Neural cell (in vitro differentiated cells): Measurements from ENCODE around the gene IGFBP7. TPM values are rescaled to one million over a fixed set of nuclear protein-coding genes. Genes with fewer than 3 reads are reported as not detected.

Experiments
- H2AFZ ChIP-seq: fragments of 200-600, 300-800 bp; sonication (generic), shearing (Covaris generic); 2 replicates; pipeline ENCODE4 v1.6.0; 2014; ENCODE audit warnings: low read depth, mild to moderate bottlenecking, antibody characterized with exemption, low read length, moderate library complexity
- H3F3A ChIP-seq: fragments of 200-600 bp; shearing (Covaris generic); 2 replicates; pipeline ENCODE4 v1.6.1; 2016; ENCODE audit warnings: mild to moderate bottlenecking, moderate library complexity, mixed read lengths, antibody characterized with exemption, low read length; ENCODE audit not compliant: insufficient read depth, poor library complexity, severe bottlenecking
- H3K27ac ChIP-seq: fragments of 200-600, 300-800 bp; sonication (generic), shearing (Covaris generic); 2 replicates; pipeline ENCODE4 v1.5.1; 2014; ENCODE audit warnings: mild to moderate bottlenecking, low read length, moderate library complexity
- H3K27me3 ChIP-seq: fragments of 300-800, 200-600 bp; sonication (generic), shearing (Covaris generic); 2 replicates; pipeline ENCODE4 v1.6.0; 2014; ENCODE audit warnings: mild to moderate bottlenecking, low read depth, low read length, moderate library complexity; ENCODE audit not compliant: insufficient read depth
- H3K36me3 ChIP-seq: fragments of 300-800, 200-600 bp; sonication (generic), shearing (Covaris generic); 2 replicates; pipeline ENCODE4 v1.5.1; 2014; ENCODE audit warnings: mild to moderate bottlenecking, antibody characterized with exemption, low read length, moderate library complexity; ENCODE audit not compliant: insufficient read depth
- H3K4me2 ChIP-seq: fragments of 300-800, 200-600 bp; sonication (generic), shearing (Covaris generic); 2 replicates; pipeline ENCODE4 v1.6.0; 2014; ENCODE audit warnings: mild to moderate bottlenecking, low read length
- H3K4me3 ChIP-seq: fragments of 300-800, 200-600 bp; sonication (generic), shearing (Covaris generic); 2 replicates; pipeline ENCODE4 v1.5.1; 2014; ENCODE audit warnings: mild to moderate bottlenecking, low read length, moderate library complexity
- H3K79me2 ChIP-seq: fragments of 200-600 bp; shearing (Covaris generic); replicated peaks from 2 replicates; pipeline ENCODE4 v1.6.0; 2014; ENCODE audit warnings: mild to moderate bottlenecking, low read length, moderate library complexity; ENCODE audit not compliant: insufficient read depth
- H3K9ac ChIP-seq: fragments of 300-800, 200-600 bp; sonication (generic), shearing (Covaris generic); 2 replicates; pipeline ENCODE4 v1.6.1; 2016; ENCODE audit warnings: mild to moderate bottlenecking, low read length, mixed read lengths
- H3K9me2 ChIP-seq: fragments of 200-600 bp; shearing (Covaris generic); 2 replicates; pipeline ENCODE4 v1.6.1; 2016; ENCODE audit warnings: mild to moderate bottlenecking, low read length, mixed read lengths; ENCODE audit not compliant: insufficient read depth
- H3K9me3 ChIP-seq: fragments of 200-600, 300-800 bp; sonication (generic), shearing (Covaris generic); 2 replicates; pipeline ENCODE4 v1.6.1; 2016; ENCODE audit warnings: mild to moderate bottlenecking, mixed run types, low read length, moderate library complexity, mixed read lengths
- H4K20me1 ChIP-seq: fragments of 200-600 bp; shearing (Covaris generic); 2 replicates; pipeline ENCODE4 v1.6.1; 2016; ENCODE audit warnings: mild to moderate bottlenecking, mixed run types; ENCODE audit not compliant: insufficient read depth
- CTCF ChIP-seq: fragments of 450-650 bp; IDR thresholded peaks from 2 replicates; pipeline ENCODE4 v1.5.1; 2014; ENCODE audit warnings: antibody characterized with exemption, mild to moderate bottlenecking, moderate library complexity; ENCODE audit not compliant: poor library complexity, severe bottlenecking
- EP300 ChIP-seq: fragments of 450-650 bp; conservative IDR thresholded peaks from 2 replicates; pipeline ENCODE4 v1.6.1; 2014; ENCODE audit warnings: antibody characterized with exemption, mild to moderate bottlenecking, moderate library complexity; ENCODE audit not compliant: poor library complexity, severe bottlenecking
- EZH2 ChIP-seq: fragments of 200-600, 300-800 bp; shearing (Covaris generic), sonication (generic); IDR thresholded peaks from 2 replicates; pipeline ENCODE4 v1.6.1; 2014; ENCODE audit warnings: antibody characterized with exemption, low read length, borderline replicate concordance, mild to moderate bottlenecking; ENCODE audit not compliant: insufficient read depth, poor library complexity, severe bottlenecking
- MXI1 ChIP-seq: fragments of 450-650 bp; conservative IDR thresholded peaks from 2 replicates; pipeline ENCODE4 v1.6.1; 2014; ENCODE audit warnings: antibody characterized with exemption, mild to moderate bottlenecking; ENCODE audit not compliant: poor library complexity, severe bottlenecking
- POLR2AphosphoS5 ChIP-seq: IDR thresholded peaks from 2 replicates; pipeline ENCODE4 v1.6.1; 2012
- RAD21 ChIP-seq: fragments of 450-650 bp; conservative IDR thresholded peaks from 2 replicates; pipeline ENCODE4 v1.6.1; 2014; ENCODE audit warnings: antibody characterized with exemption, mild to moderate bottlenecking, moderate library complexity
- REST ChIP-seq: IDR thresholded peaks from 2 replicates; pipeline ENCODE4 v1.6.1; 2012; ENCODE audit warnings: borderline replicate concordance
- SMC3 ChIP-seq: fragments of 450-650 bp; conservative IDR thresholded peaks from 2 replicates; pipeline ENCODE4 v1.6.1; 2014; ENCODE audit warnings: antibody characterized with exemption, mild to moderate bottlenecking, moderate library complexity; ENCODE audit not compliant: poor library complexity
- TAF1 ChIP-seq: IDR thresholded peaks from 2 replicates; pipeline ENCODE4 v1.6.1; 2012; ENCODE audit warnings: low read depth
- polyA plus RNA-seq: library from polyadenylated mRNA; depleted of rRNA; stranded (reverse); fragments of >200 nt; gene quantifications from 2 replicates; pipeline ENCODE4 v1.2.3, GENCODE V29; 2014

IGFBP7 gene
- polyA plus RNA-seq, 1 donor from 2014 or later = 0.33 TPM

GRCh38 chr4:57081651-57082621, 28.2 kb downstream of the IGFBP7 start:
- Histone ChIP-seq H3K4me2 (no peak overlapping the region), H3K4me3 (no peak overlapping the region), H3K9me3 (no peaks in the 10 kb centered on the region), H4K20me1 (no peaks in the 10 kb centered on the region), H3K36me3 (no peaks in the 10 kb centered on the region), H2AFZ (no peak overlapping the region), H3F3A (no peaks in the 10 kb centered on the region), H3K9ac (no peak overlapping the region), H3K79me2 (no peaks in the 10 kb centered on the region), H3K27me3 (no peaks in the 10 kb centered on the region), H3K9me2 (no peaks in the 10 kb centered on the region), H3K27ac (no peak overlapping the region)
- no peak for TF ChIP-seq EP300
- no peak for TF ChIP-seq EZH2
- no peak for TF ChIP-seq SMC3
- no peak for TF ChIP-seq CTCF
- no peak for TF ChIP-seq RAD21
- no peak for TF ChIP-seq REST
- no peak for TF ChIP-seq MXI1
- no peak for TF ChIP-seq TAF1
- no peak for TF ChIP-seq POLR2AphosphoS5

- Histone ChIP-seq H2AFZ (no peak overlapping the region), H3K27me3 (no peaks in the 10 kb centered on the region), H4K20me1 (no peaks in the 10 kb centered on the region), H3K4me3 (no peak overlapping the region), H3K9me2 (no peaks in the 10 kb centered on the region), H3K36me3 (no peaks in the 10 kb centered on the region), H3F3A (no peaks in the 10 kb centered on the region), H3K27ac (no peak overlapping the region), H3K79me2 (no peaks in the 10 kb centered on the region), H3K9me3 (no peaks in the 10 kb centered on the region), H3K4me2 (no peak overlapping the region), H3K9ac (no peak overlapping the region)
- TF ChIP-seq EZH2 (no peak), POLR2AphosphoS5 (no peak), REST (no peak), TAF1 (no peak), SMC3 (no peak), MXI1 (no peak), CTCF (no peak), EP300 (no peak), RAD21 (no peak)
These were observed 29.2 kb downstream of the IGFBP7 start for GRCh38 chr4:57080781-57081650.
